Medulla oblongata (tissue), 1 donor: ENCODE data around the gene IQSEC3.
"Not testable (repeated sequence)": the region's sequence is repeated elsewhere in the genome, so short reads cannot be mapped to it uniquely, and the experiment has no call there.

ENCODE experiments used
- DNase-seq: peaks from one replicate; pipeline ENCODE4 v3.0.0-alpha.2; 2015; ENCODE audit errors: extremely low spot score

Gene IQSEC3

GRCh38 chr12:52902-53734 is 13.4 kb upstream of the IQSEC3 start:
- not testable (repeated sequence) for DNase-seq

- DNase-seq: no peak
Observed at GRCh38 chr12:53735-54730, 12.5 kb upstream of the IQSEC3 start.

- no peak for DNase-seq
Observed at GRCh38 chr12:54750-55535, 11.6 kb upstream of the IQSEC3 start.

GRCh38 chr12:56683-57346 is 9.8 kb upstream of the IQSEC3 start:
- DNase-seq: no peak

- DNase-seq: no peak
Observed at GRCh38 chr12:57539-57938, 9.0 kb upstream of the IQSEC3 start.

DNA sequence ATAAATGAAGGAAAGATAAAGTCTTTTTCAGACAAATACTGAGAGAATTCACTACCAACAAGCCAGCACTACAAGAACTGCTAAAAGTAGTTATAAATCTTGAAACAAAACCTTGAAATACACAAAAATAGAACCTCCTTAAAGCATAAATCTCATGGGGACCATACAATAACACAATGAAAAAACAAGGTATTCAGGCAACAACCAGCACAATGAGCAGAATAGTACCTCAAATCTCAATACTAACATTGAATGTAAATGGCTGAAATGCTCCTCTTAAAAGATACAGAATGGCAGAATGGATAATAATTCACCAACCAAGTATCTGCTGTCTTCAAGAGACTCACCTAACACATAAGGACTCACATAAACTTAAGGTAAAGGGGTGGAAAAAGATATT is 7.7 kb upstream of the IQSEC3 start:
- DNase-seq: no peak

DNA sequence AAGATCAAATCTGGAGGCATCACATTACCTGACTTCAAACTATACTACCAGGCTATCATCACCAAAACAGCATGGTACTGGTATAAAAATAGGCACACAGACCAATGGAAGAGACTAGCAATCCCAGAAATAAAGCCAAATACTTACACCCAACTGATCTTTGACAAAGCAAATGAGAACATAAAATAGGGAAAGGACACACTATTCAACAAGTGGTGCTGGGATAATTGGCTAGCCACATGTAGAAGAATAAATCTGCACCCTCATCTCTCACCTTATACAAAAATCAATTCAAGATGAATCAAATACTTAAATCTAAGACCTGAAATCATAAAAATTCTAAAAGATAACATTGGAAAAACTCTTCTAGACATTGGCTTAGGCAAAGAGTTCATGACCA is 4.7 kb upstream of the IQSEC3 start:
- DNase-seq: not testable (repeated sequence)

GRCh38 chr12:65491-66063 is 990 bp upstream of the IQSEC3 start:
- DNase-seq: not testable (repeated sequence)

GRCh38 chr12:66782-67504 is 376 bp downstream of the IQSEC3 start:
- DNase-seq: not testable (repeated sequence)

DNA sequence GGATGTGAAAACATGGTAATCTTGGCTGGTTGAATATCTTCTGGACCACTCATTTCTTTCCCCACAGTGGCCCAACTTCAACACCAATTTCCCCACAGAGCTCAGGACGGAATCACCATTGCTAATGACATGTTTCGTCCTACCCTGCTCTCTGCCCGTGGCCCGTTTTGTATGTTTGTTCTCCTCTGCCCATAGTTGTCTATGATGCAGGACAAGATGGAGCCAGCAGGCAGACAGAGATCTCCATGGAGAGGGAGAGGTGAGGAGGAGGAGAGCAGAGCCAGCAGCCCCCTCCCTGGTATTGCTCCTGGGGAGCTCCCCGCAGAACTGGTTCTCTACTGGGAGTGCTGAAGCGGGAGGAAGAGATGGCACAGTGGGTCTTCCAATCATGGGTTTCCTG is 3.1 kb downstream of the IQSEC3 start:
- DNase-seq: not testable (repeated sequence)

DNA sequence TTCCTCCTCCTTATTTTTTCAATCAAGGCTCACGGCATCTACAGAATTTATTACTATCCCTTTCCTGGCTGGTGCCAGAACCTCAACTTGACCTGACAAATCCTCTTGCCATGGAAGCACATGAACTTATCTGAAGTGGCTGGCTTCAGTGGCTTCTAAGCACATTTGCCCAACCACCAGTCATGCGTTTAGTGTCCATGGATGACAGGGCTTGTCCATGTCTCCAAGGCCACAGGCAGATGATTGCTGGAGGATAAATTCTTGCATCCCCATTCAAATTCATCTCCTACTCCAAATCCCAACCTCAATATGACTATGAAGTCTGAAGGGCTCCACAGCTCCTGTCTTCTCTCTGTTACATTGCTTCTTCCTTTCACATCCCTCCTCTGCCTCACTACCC is 4.0 kb downstream of the IQSEC3 start:
- DNase-seq: not testable (repeated sequence)

GRCh38 chr12:72018-72417 is 5.5 kb downstream of the IQSEC3 start:
- not testable (repeated sequence) for DNase-seq

GRCh38 chr12:74420-75190 is 8.0 kb downstream of the IQSEC3 start:
- DNase-seq: not testable (repeated sequence)

GRCh38 chr12:75541-75940 is 9.0 kb downstream of the IQSEC3 start:
- DNase-seq: not testable (repeated sequence)

- DNase-seq: not testable (repeated sequence)
Observed at GRCh38 chr12:76102-76501, 9.5 kb downstream of the IQSEC3 start.

DNA sequence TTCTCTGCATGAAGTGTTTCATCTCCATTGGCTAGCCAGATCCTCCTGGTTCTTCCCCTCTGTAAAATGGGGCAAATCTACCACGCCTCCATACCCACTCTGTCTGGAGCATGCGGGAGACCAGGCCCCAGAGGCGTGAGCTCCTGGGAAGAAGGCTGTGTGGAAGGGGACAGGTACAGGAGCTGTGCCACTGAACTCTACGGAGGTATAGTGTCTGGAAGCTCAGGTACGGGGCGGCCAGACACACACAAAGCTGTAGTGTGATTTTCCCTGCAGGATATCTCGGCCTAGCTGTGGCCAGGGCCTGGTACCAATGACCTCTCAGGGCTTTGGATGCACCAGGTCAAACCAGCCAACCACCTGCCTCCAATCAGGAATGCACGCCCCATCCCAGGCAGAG is 10.0 kb downstream of the IQSEC3 start:
- not testable (repeated sequence) for DNase-seq

DNA sequence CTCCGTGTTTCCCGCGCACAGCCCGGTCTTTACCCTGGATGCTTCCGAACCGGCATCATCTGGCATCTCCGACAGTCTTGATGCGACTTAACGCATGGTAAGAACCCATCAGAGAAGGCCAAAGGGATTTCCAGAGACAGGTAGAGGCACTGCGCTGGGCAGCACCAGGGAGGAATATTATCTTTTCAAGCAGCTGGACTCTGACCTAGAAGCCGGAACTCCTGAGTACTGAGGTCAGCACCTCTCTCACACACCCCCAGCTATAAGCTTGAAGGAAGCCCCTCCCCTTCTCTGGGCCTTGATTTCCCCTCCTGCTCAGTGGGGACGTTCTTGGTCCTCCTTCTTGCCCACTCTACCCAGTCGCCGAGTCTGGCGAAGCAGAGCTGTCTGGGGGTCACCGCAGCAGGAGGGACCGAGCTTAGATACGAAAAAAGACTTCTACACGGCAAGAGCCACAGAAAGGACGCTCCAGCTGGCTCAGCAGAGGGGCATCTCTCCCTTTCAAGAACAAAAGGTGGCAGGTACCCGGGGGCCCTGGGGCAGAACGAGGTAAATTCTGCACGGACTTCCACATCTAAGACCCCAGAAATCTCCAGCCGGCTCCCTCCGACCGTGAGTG is 10.6 kb downstream of the IQSEC3 start:
- not testable (repeated sequence) for DNase-seq

DNA sequence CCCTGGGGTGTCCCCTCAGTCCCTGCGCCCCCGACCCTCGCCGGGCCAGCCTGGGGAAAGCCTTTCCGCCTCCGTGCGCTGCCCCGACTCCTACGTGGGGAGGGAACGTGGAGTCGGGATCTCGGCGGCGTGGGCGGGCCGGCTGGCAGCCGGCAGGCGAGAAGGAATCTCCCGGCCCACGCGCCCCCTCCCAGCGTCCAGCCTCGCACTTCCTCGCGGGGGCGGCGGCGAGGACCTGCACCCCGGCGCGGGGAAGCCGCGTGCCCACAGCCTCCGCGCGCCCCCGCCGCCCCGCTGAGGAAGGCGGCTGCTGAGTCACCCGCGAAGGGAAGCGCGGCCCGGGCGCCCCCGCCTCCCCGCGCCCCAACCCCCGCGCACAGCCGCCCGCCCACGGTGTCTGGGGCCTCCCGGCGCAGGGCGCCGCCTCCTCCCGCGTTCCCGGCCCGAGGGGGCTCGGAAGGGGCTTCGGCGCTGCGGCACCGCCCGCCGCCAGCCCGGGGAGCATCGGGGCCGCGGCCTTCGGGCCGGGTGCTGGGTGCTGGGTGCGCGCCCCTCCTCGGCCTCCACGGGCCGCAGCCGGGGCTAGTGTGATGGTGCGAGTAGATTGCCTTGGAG is 11.3 kb downstream of the IQSEC3 start:
- DNase-seq: not testable (repeated sequence)
